BE2C (cell line): Measurements from ENCODE around the gene ZNF354C.

Source experiments
- DNase-seq: peaks from one replicate; pipeline ENCODE4 v3.0.0-alpha.2; 2020
- H3K27me3 ChIP-seq: fragments of 250-450 bp; sonication (Bioruptor Pico); 2 replicates; pipeline ENCODE4 v1.5.1; 2020; ENCODE audit warnings: mild to moderate bottlenecking
- H3K36me3 ChIP-seq: fragments of 250-450 bp; sonication (Bioruptor Pico); 2 replicates; pipeline ENCODE4 v1.5.1; 2020; ENCODE audit warnings: mild to moderate bottlenecking
- H3K4me1 ChIP-seq: fragments of 250-450 bp; sonication (Bioruptor Pico); 2 replicates; pipeline ENCODE4 v1.5.1; 2020
- H3K4me3 ChIP-seq: 2 replicates; pipeline ENCODE4 v1.5.1; 2011; ENCODE audit warnings: low read depth, low read length
- H3K9me3 ChIP-seq: fragments of 250-450 bp; sonication (Bioruptor Pico); 2 replicates; pipeline ENCODE4 v1.5.1; 2020
- CTCF ChIP-seq: IDR thresholded peaks from 2 replicates; pipeline ENCODE4 v1.5.1; 2012; ENCODE audit warnings: mild to moderate bottlenecking, low read depth, low read length

The ZNF354C gene

GRCh38 chr5:179121667-179122111 is 61.5 kb downstream of the ZNF354C start:
- no peaks in the 10 kb centered on the region for H3K36me3 ChIP-seq
- TF ChIP-seq CTCF = no peak
- no peak overlapping the region for H3K4me3 ChIP-seq
- no peaks in the 10 kb centered on the region; the same call in 1 of the 2 replicates for H3K9me3 ChIP-seq
- DNase-seq = no peak
- H3K27me3 ChIP-seq = no peaks in the 10 kb centered on the region
- H3K4me1 ChIP-seq = no peaks in the 10 kb centered on the region

- Histone ChIP-seq H3K9me3 (no peaks in the 10 kb centered on the region; the same call in 1 of the 2 replicates), H3K4me3 (no peak overlapping the region), H3K36me3 (no peaks in the 10 kb centered on the region), H3K4me1 (no peaks in the 10 kb centered on the region), H3K27me3 (no peaks in the 10 kb centered on the region)
- DNase-seq = no peak
- no peak for TF ChIP-seq CTCF
These were observed 62.4 kb downstream of the ZNF354C start for GRCh38 chr5:179122411-179123108.

GRCh38 chr5:179123109-179123426 is 62.9 kb downstream of the ZNF354C start:
- Histone ChIP-seq H3K9me3 (no peaks in the 10 kb centered on the region; the same call in 1 of the 2 replicates), H3K4me3 (no peak overlapping the region), H3K36me3 (no peaks in the 10 kb centered on the region), H3K27me3 (no peaks in the 10 kb centered on the region), H3K4me1 (no peaks in the 10 kb centered on the region)
- no peak for DNase-seq
- TF ChIP-seq CTCF = no peak

- TF ChIP-seq CTCF = no peak
- no peak for DNase-seq
- H3K4me3 ChIP-seq = no peak overlapping the region
- no peaks in the 10 kb centered on the region for H3K4me1 ChIP-seq
- no peaks in the 10 kb centered on the region; the same call in 1 of the 2 replicates for H3K9me3 ChIP-seq
- no peaks in the 10 kb centered on the region for H3K27me3 ChIP-seq
- H3K36me3 ChIP-seq = no peaks in the 10 kb centered on the region
These were observed 63.5 kb downstream of the ZNF354C start for GRCh38 chr5:179123491-179124272.

GRCh38 chr5:179124273-179124852 is 64.2 kb downstream of the ZNF354C start:
- no peak for DNase-seq
- Histone ChIP-seq H3K27me3 (no peaks in the 10 kb centered on the region), H3K4me3 (no peak overlapping the region), H3K9me3 (no peaks in the 10 kb centered on the region; the same call in 1 of the 2 replicates), H3K36me3 (no peaks in the 10 kb centered on the region), H3K4me1 (no peaks in the 10 kb centered on the region)
- no peak for TF ChIP-seq CTCF
